ENCODE data around the gene ERC2. TPM values are rescaled to one million over a fixed set of nuclear protein-coding genes. Genes with fewer than 3 reads are reported as not detected.

Gene ERC2
- total and polyA plus RNA-seq, 2 donors (not counting 3 experiments of a cell fraction or from before 2014, with no cell fraction given) = 5.6 to 15.5 TPM

DNA sequence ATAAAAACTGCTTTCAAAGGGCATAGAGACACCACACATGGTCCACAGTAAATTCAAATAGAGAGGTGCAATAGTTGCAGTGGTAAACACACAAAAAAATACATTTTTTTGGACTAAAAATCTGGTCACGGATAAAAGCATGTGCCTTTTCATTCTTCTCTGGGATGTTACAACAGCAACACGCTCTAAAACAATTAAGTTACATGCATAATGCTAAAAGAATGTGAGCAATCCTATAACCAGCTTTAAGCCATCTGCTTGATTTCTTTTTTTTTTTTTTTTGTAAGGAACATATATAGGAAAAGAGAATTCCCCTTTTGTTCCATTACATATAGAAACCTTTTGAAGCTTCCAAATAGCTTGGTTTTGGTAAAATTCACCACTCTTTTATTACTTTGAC lies 1001.2 kb downstream of the ERC2 start:
- CTCF ChIA-PET = no interaction called here
- no peak overlapping the region for H3K4me2 ChIP-seq (ENCODE audit: insufficient read depth, low read length)
- no peak for FAIRE-seq

DNA sequence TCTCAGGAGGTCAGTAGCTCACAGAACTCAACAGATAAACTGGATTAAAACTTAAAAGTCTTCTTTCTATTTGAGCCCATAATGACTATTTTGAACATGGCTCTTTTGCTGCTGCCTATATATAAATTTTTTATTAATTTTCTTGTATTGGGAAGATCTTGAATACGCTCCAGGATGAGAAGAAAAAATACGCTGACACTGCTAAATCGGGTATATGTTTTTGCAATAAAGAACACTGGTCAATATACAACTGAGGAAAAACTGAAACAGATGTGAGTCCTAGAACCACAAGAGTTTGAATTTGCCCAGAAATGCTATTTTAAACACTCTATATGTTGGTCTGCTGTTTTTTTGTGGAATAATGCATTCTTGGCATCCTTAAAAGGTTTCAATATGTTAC lies 1001.7 kb downstream of the ERC2 start:
- Histone ChIP-seq H3K36me3 (ENCODE audit: control insufficient read depth in 2 of 2, extremely low read depth in 1 of 2, insufficient read depth in 2 of 2, low read length in 2 of 2) (no peaks in the 10 kb centered on the region), H3K79me2 (ENCODE audit: control insufficient read depth, insufficient read depth, low read length) (no peaks in the 10 kb centered on the region), H3K4me2 (ENCODE audit: insufficient read depth, low read length) (no peak overlapping the region), H3K4me1 (ENCODE audit: control insufficient read depth, extremely low read depth, insufficient read depth, low read length) (no peaks in the 10 kb centered on the region), H3K27ac (ENCODE audit: insufficient read depth, low read depth, low read length) (no peak overlapping the region), H3K9me3 (replicated peaks; ENCODE audit: control insufficient read depth, insufficient read depth, low read length) (no peaks in the 10 kb centered on the region), H4K20me1 (replicated peaks; ENCODE audit: control insufficient read depth, extremely low read depth, insufficient read depth, low read length) (no peaks in the 10 kb centered on the region), H3K9me1 (replicated peaks; ENCODE audit: control insufficient read depth, extremely low read depth, insufficient read depth, low read length) (no peaks in the 10 kb centered on the region), H3K4me3 (replicated peaks in 1 of 3; ENCODE audit: insufficient read depth in 1 of 3, low read depth in 1 of 3, low read length in 3 of 3) (no peak overlapping the region), H3K27me3 (ENCODE audit: control insufficient read depth in 2 of 2, insufficient read depth in 2 of 2, low read length in 2 of 2) (no peaks in the 10 kb centered on the region), H3K9ac (replicated peaks; ENCODE audit: extremely low read depth, insufficient read depth, low read length) (no peak overlapping the region), H2AFZ (ENCODE audit: low read depth, low read length) (no peak overlapping the region)
- intact Hi-C loops (cut with micrococcal nuclease) (no loop called here), dilution Hi-C loops (cut with MboI; ENCODE audit: extremely low pct_ligation_motif_present, low sequenced_read_pairs) (no loop called here)
- POLR2A ChIA-PET = no interaction called here
- BruUV-seq (replicated peaks) = no TSS peak
- DNase-seq (ENCODE audit: low read depth, low spot score) (no peak), FAIRE-seq (no peak)
- CTCF ChIA-PET = interaction anchor here (1.4 kb wide), 1 partner anchor 785 kb away, joined by 3 read pairs; no protein-coding TSS in a partner anchor
- TF ChIP-seq JUN (IDR thresholded peaks at IDR 0.05; ENCODE audit: borderline replicate concordance, insufficient read depth, insufficient read length, low read depth) = no peak
- TF ChIP-seq POLR2A (IDR thresholded peaks at IDR 0.05; ENCODE audit: low read depth, low read length) = no peak
- no peak for TF ChIP-seq MYC (IDR thresholded peaks at IDR 0.05; ENCODE audit: low read depth, low read length)
- TF ChIP-seq, protein P1, sequence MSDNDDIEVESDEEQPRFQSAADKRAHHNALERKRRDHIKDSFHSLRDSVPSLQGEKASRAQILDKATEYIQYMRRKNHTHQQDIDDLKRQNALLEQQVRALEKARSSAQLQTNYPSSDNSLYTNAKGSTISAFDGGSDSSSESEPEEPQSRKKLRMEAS (IDR thresholded peaks at IDR 0.05; ENCODE audit: insufficient read depth, insufficient read length) = no peak
- TF ChIP-seq, protein P2, sequence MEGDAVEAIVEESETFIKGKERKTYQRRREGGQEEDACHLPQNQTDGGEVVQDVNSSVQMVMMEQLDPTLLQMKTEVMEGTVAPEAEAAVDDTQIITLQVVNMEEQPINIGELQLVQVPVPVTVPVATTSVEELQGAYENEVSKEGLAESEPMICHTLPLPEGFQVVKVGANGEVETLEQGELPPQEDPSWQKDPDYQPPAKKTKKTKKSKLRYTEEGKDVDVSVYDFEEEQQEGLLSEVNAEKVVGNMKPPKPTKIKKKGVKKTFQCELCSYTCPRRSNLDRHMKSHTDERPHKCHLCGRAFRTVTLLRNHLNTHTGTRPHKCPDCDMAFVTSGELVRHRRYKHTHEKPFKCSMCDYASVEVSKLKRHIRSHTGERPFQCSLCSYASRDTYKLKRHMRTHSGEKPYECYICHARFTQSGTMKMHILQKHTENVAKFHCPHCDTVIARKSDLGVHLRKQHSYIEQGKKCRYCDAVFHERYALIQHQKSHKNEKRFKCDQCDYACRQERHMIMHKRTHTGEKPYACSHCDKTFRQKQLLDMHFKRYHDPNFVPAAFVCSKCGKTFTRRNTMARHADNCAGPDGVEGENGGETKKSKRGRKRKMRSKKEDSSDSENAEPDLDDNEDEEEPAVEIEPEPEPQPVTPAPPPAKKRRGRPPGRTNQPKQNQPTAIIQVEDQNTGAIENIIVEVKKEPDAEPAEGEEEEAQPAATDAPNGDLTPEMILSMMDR (IDR thresholded peaks at IDR 0.05; ENCODE audit: extremely low read depth in 1 of 2, insufficient read depth in 1 of 2, low read depth in 1 of 2, low read length in 2 of 2) = no peak

More for the DNA sequence above, 1001.2 kb downstream of the ERC2 start:
- H3K27ac ChIP-seq (ENCODE audit: insufficient read depth, low read depth, low read length) = no peak overlapping the region
- H3K9me3 ChIP-seq (replicated peaks; ENCODE audit: control insufficient read depth, insufficient read depth, low read length) = no peaks in the 10 kb centered on the region
- H3K4me1 ChIP-seq (ENCODE audit: control insufficient read depth, extremely low read depth, insufficient read depth, low read length) = no peaks in the 10 kb centered on the region
- H3K79me2 ChIP-seq (ENCODE audit: control insufficient read depth, insufficient read depth, low read length) = no peaks in the 10 kb centered on the region
- no peak overlapping the region for H3K4me3 ChIP-seq (replicated peaks in 1 of 3; ENCODE audit: insufficient read depth in 1 of 3, low read depth in 1 of 3, low read length in 3 of 3)
- dilution Hi-C loops (cut with MboI; ENCODE audit: extremely low pct_ligation_motif_present, low sequenced_read_pairs) = no loop called here
- H2AFZ ChIP-seq (ENCODE audit: low read depth, low read length) = no peak overlapping the region
- no TSS peak for BruUV-seq (replicated peaks)
- intact Hi-C loops (cut with micrococcal nuclease) = no loop called here
- H3K9ac ChIP-seq (replicated peaks; ENCODE audit: extremely low read depth, insufficient read depth, low read length) = no peak overlapping the region
- H4K20me1 ChIP-seq (replicated peaks; ENCODE audit: control insufficient read depth, extremely low read depth, insufficient read depth, low read length) = no peaks in the 10 kb centered on the region
- no peaks in the 10 kb centered on the region for H3K9me1 ChIP-seq (replicated peaks; ENCODE audit: control insufficient read depth, extremely low read depth, insufficient read depth, low read length)
- no peak for DNase-seq (ENCODE audit: low read depth, low spot score)
- no peaks in the 10 kb centered on the region for H3K27me3 ChIP-seq (ENCODE audit: control insufficient read depth in 2 of 2, insufficient read depth in 2 of 2, low read length in 2 of 2)
- TF ChIP-seq, protein P2 (IDR thresholded peaks at IDR 0.05; ENCODE audit: extremely low read depth in 1 of 2, insufficient read depth in 1 of 2, low read depth in 1 of 2, low read length in 2 of 2) = no peak
- TF ChIP-seq FOS (IDR thresholded peaks at IDR 0.05; ENCODE audit: borderline replicate concordance, insufficient read depth, low read length) (no peak), POLR2AphosphoS5 (IDR thresholded peaks at IDR 0.05; ENCODE audit: insufficient read depth, low read depth, low read length) (no peak), MYC (IDR thresholded peaks at IDR 0.05; ENCODE audit: low read depth, low read length) (no peak)
- H3K36me3 ChIP-seq (ENCODE audit: control insufficient read depth in 2 of 2, extremely low read depth in 1 of 2, insufficient read depth in 2 of 2, low read length in 2 of 2) = no peaks in the 10 kb centered on the region
- POLR2A ChIA-PET = no interaction called here
